Fibroblast of lung (primary cell): ENCODE data around the gene TNNI3K.

Experiments
- EZH2 ChIP-seq: IDR thresholded peaks from 2 replicates; pipeline ENCODE4 v1.5.1; 2012; ENCODE audit warnings: low read length, control low read depth, mild to moderate bottlenecking; ENCODE audit errors: missing control alignments
- TF ChIP-seq, protein P1 (sequence below), 2 donors: IDR thresholded peaks in 1 of 2; conservative IDR thresholded peaks in 1 of 2; 1 replicate in 1 of 2; 2 replicates in 1 of 2; pipeline ENCODE4 v1.5.1; 2011 to 2012; ENCODE audit warnings: low read length in 2 of 2, control low read depth in 1 of 2, inconsistent platforms in 1 of 2, low read depth in 1 of 2, mild to moderate bottlenecking in 1 of 2

DNA sequence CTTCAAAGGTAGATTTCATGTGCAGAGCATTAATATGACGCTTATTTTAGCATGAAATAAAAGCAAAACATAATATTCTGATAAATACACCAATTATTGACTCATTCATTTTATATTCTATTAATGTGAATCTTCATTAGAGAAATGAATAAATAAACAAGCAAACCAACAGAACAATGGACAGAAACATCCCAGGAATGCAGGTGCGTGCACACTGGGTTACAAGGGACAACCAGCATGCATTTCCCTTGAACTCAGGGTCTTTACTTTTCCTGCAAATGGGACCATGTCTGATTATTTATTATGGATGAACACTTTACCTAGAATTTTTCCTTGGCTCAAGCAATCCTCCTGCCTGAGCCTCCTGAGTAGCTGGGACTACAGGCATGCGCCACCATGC is 263.7 kb downstream of the TNNI3K start:
- TF ChIP-seq, protein P1, sequence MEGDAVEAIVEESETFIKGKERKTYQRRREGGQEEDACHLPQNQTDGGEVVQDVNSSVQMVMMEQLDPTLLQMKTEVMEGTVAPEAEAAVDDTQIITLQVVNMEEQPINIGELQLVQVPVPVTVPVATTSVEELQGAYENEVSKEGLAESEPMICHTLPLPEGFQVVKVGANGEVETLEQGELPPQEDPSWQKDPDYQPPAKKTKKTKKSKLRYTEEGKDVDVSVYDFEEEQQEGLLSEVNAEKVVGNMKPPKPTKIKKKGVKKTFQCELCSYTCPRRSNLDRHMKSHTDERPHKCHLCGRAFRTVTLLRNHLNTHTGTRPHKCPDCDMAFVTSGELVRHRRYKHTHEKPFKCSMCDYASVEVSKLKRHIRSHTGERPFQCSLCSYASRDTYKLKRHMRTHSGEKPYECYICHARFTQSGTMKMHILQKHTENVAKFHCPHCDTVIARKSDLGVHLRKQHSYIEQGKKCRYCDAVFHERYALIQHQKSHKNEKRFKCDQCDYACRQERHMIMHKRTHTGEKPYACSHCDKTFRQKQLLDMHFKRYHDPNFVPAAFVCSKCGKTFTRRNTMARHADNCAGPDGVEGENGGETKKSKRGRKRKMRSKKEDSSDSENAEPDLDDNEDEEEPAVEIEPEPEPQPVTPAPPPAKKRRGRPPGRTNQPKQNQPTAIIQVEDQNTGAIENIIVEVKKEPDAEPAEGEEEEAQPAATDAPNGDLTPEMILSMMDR (conservative IDR thresholded peaks at IDR 0.05 in 1 of 2, IDR thresholded peaks at IDR 0.05 in 1 of 2; ENCODE audit: low read depth in 1 of 2, low read length in 2 of 2), result no peak
- no peak for TF ChIP-seq EZH2
